ENCODE data around the gene BRAT1. TPM values are rescaled to one million over a fixed set of nuclear protein-coding genes. Genes with fewer than 3 reads are reported as not detected.

Gene BRAT1
- total and polyA plus RNA-seq, 7 donors, result 9.6 to 25.9 (median 20.0) TPM

GRCh38 chr7:2507208-2507916 lies 48.0 kb downstream of the BRAT1 start:
- H3K9me3 ChIP-seq, result no peaks in the 10 kb centered on the region
- H3K36me3 ChIP-seq, result no peaks in the 10 kb centered on the region
- whole genome bisulfite sequencing, 2 donors, result 87 to 90% methylated on average over 26 of the region's 26 CpGs
- TF ChIP-seq CTCF (IDR thresholded peaks at IDR 0.05), result no peak
- TF ChIP-seq POLR2A (IDR thresholded peaks at IDR 0.05), result no peak
- no peak for TF ChIP-seq POLR2AphosphoS5 (IDR thresholded peaks at IDR 0.05)
- TF ChIP-seq EP300 (IDR thresholded peaks at IDR 0.05), result no peak
- DNase-seq, result no peak
- H3K4me3 ChIP-seq, result no peak overlapping the region
- no peak overlapping the region for H3K27ac ChIP-seq
- no peaks in the 10 kb centered on the region for H3K27me3 ChIP-seq
- peaks cover 0 to 16% (median 10%) of the 10 kb centered on the region in 4 donors for H3K4me1 ChIP-seq
- intact Hi-C loops (cut with DNase I), result no loop called here

GRCh38 chr7:2505401-2505800 lies 49.9 kb downstream of the BRAT1 start:
- no peak for TF ChIP-seq CTCF (IDR thresholded peaks at IDR 0.05)
- TF ChIP-seq POLR2AphosphoS5 (IDR thresholded peaks at IDR 0.05), result no peak
- TF ChIP-seq EP300 (IDR thresholded peaks at IDR 0.05), result no peak
- TF ChIP-seq POLR2A (IDR thresholded peaks at IDR 0.05), result no peak
- H3K9me3 ChIP-seq, result no peaks in the 10 kb centered on the region
- no peak overlapping the region for H3K27ac ChIP-seq
- no peak for DNase-seq
- WGBS, 2 donors, result 92 to 94% methylated on average over 14 of the region's 14 CpGs
- H3K36me3 ChIP-seq, result no peaks in the 10 kb centered on the region
- intact Hi-C loops (cut with DNase I), result no loop called here
- peaks cover 0 to 7% (median 0%) of the 10 kb centered on the region in 4 donors for H3K4me1 ChIP-seq
- H3K4me3 ChIP-seq, result no peak overlapping the region
- H3K27me3 ChIP-seq, result no peaks in the 10 kb centered on the region

GRCh38 chr7:2504889-2505375 lies 50.4 kb downstream of the BRAT1 start:
- no peak overlapping the region for H3K27ac ChIP-seq
- 88 to 93% methylated on average over 19 of the region's 19 CpGs for WGBS, 2 donors
- H3K36me3 ChIP-seq, result no peaks in the 10 kb centered on the region
- DNase-seq, result no peak
- H3K9me3 ChIP-seq, result no peaks in the 10 kb centered on the region
- TF ChIP-seq POLR2A (IDR thresholded peaks at IDR 0.05), result no peak
- TF ChIP-seq POLR2AphosphoS5 (IDR thresholded peaks at IDR 0.05), result no peak
- no peak for TF ChIP-seq EP300 (IDR thresholded peaks at IDR 0.05)
- no peak for TF ChIP-seq CTCF (IDR thresholded peaks at IDR 0.05)
- H3K4me3 ChIP-seq, result no peak overlapping the region
- H3K4me1 ChIP-seq, result peaks cover 0 to 7% (median 0%) of the 10 kb centered on the region in 4 donors
- no peaks in the 10 kb centered on the region for H3K27me3 ChIP-seq
- intact Hi-C loops (cut with DNase I), result no loop called here

GRCh38 chr7:2504128-2504888 lies 51.0 kb downstream of the BRAT1 start:
- DNase-seq, result no peak
- 82 to 89% methylated on average over 21 of the region's 21 CpGs for WGBS, 2 donors
- Histone ChIP-seq H3K27me3 (peaks cover 0 to under 1% (median 0%) of the 10 kb centered on the region in 3 donors), H3K36me3 (no peaks in the 10 kb centered on the region), H3K4me3 (no peak overlapping the region), H3K4me1 (peaks cover 0 to 7% (median 0%) of the 10 kb centered on the region in 4 donors), H3K27ac (no peak overlapping the region), H3K9me3 (no peaks in the 10 kb centered on the region)
- TF ChIP-seq POLR2A (IDR thresholded peaks at IDR 0.05) (no peak), POLR2AphosphoS5 (IDR thresholded peaks at IDR 0.05) (no peak), EP300 (IDR thresholded peaks at IDR 0.05) (no peak), CTCF (IDR thresholded peaks at IDR 0.05) (no peak)
- intact Hi-C loops (cut with DNase I), result no loop called here

All from sigmoid colon (tissue), 7 donors.